Activated T-cell treated with anti-CD3 and anti-CD28 coated beads, Interleukin-2, amount 50 U/mL, for 72 hours (primary cell): ENCODE measurements around the gene MS4A6E. TPM values are rescaled to one million over a fixed set of nuclear protein-coding genes. Genes with fewer than 3 reads are reported as not detected.
"Not testable (repeated sequence)": the region's sequence is repeated elsewhere in the genome, so short reads cannot be mapped to it uniquely, and the experiment has no call there.

ENCODE experiments used
- ATAC-seq, 2 donors: fragments of 150-1000 bp; cut with Tn5 transposase; replicated peaks in 1 of 2; 2 replicates each; pipeline ENCODE4 v1.10.0; 2021; ENCODE audit warnings: moderate library complexity in 2 of 2, mild to moderate bottlenecking in 1 of 2
- DNase-seq, 2 donors: peaks; one replicate each; pipeline ENCODE4 v3.0.0; 2021 to 2022; ENCODE audit warnings: mixed read lengths in 1 of 2
- H3K27ac Mint-ChIP-seq: one replicate; pipeline ENCODE4 v1.8.0; 2022; ENCODE audit warnings: mild to moderate bottlenecking, moderate library complexity, mixed read lengths
- H3K27me3 Mint-ChIP-seq: one replicate; pipeline ENCODE4 v1.8.0; 2022; ENCODE audit warnings: low read depth, mixed read lengths
- H3K36me3 Mint-ChIP-seq, 2 donors: one replicate each; pipeline ENCODE4 v1.8.0; 2022; ENCODE audit warnings: mixed read lengths in 2 of 2, mild to moderate bottlenecking in 1 of 2; ENCODE audit not compliant: insufficient read depth in 2 of 2
- H3K4me1 Mint-ChIP-seq: one replicate; pipeline ENCODE4 v1.8.0; 2022; ENCODE audit warnings: low read depth, mixed read lengths
- H3K4me3 Mint-ChIP-seq, 2 donors: one replicate each; pipeline ENCODE4 v1.8.0; 2022; ENCODE audit warnings: mild to moderate bottlenecking in 2 of 2, mixed read lengths in 2 of 2, moderate library complexity in 2 of 2
- H3K9me3 Mint-ChIP-seq, 2 donors: one replicate each; pipeline ENCODE4 v1.8.0; 2022; ENCODE audit warnings: mixed read lengths in 2 of 2
- total RNA-seq, 2 donors: library from RNA; stranded (reverse); gene quantifications; one replicate each; pipeline ENCODE4 v1.2.3, GENCODE V29; 2022

MS4A6E gene, protein sequence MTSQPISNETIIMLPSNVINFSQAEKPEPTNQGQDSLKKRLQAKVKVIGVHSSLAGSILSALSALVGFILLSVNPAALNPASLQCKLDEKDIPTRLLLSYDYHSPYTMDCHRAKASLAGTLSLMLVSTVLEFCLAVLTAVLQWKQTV
- not detected for total RNA-seq

GRCh38 chr11:60326955-60327354 lies at the start of gene MS4A6E:
Gene MS4A6E, plus strand, starts transcription at chr11:60327255. Its CDS starts 7,641 bp downstream, at chr11:60334896.
- peaks cover 38% of the 10 kb centered on the region for H3K27me3 Mint-ChIP-seq
- peaks cover 11 to 12% of the 10 kb centered on the region in 2 donors for H3K9me3 Mint-ChIP-seq
- H3K36me3 Mint-ChIP-seq, result peaks cover 0 to 1% of the 10 kb centered on the region in 2 donors
- ATAC-seq, result no peak
- no peak for DNase-seq
- H3K27ac Mint-ChIP-seq, result no peak within 1 kb of the TSS
- H3K4me3 Mint-ChIP-seq, result no peak within 1 kb of the TSS
- no peaks in the 10 kb centered on the region for H3K4me1 Mint-ChIP-seq

DNA sequence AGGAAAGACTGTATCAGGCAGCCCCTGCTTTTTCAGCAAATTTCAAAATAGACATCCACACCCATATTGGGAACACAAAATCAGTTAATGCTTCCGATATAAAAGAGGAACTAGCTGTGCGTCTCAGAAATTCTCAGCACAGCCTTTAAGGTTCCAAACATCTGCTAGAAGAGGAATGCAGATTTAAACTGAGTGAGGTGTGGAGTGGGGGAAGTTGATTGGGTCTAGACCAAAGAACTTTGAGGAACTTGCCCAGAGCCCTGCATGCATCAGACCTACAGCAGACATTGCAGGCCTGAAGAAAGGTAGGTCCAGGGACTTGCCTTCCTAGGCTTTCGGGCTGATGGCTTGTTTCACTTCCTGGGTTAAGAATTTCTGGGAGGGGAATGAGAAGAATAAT lies 46.6 kb upstream of the MS4A6E start, which contains the start of gene MS4A4A:
MS4A4A (plus strand) TSS at position 255 of the 400 bp plus-strand sequence; CDS start at position 265, 10 bp downstream.
- Mint-ChIP-seq H3K36me3 (no peaks in the 10 kb centered on the region), H3K27ac (no peak within 1 kb of the TSS), H3K9me3 (peaks cover 0 to 2% of the 10 kb centered on the region in 2 donors), H3K4me3 (no peak within 1 kb of the TSS), H3K4me1 (no peaks in the 10 kb centered on the region), H3K27me3 (peaks cover 24% of the 10 kb centered on the region)
- ATAC-seq (no peak), DNase-seq (no peak)

DNA sequence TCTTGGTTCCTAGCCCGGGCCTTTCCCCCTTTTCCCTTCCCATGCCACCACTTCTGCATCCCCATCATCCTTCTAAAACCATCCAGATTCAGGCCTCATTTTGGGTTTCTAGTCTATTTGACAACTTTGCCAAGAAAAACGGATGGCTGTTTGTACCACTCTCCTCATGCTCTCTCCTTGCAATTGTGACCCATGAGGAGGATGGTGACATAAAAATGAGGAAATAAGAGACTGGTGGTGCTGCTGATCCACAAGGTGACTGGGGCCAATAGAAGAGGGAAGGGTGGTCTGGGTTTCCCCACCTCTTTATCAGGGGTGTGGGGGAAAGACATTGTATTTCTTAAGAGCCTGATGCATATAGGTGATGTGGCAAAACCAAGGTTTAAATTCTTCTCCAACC lies 45.6 kb upstream of the MS4A6E start:
- Mint-ChIP-seq H3K4me3 (no peak overlapping the region), H3K9me3 (peaks cover 0 to 2% of the 10 kb centered on the region in 2 donors), H3K27me3 (peaks cover 24% of the 10 kb centered on the region), H3K36me3 (no peaks in the 10 kb centered on the region), H3K4me1 (no peaks in the 10 kb centered on the region), H3K27ac (no peak overlapping the region)
- DNase-seq, result no peak
- ATAC-seq, result no peak

DNA sequence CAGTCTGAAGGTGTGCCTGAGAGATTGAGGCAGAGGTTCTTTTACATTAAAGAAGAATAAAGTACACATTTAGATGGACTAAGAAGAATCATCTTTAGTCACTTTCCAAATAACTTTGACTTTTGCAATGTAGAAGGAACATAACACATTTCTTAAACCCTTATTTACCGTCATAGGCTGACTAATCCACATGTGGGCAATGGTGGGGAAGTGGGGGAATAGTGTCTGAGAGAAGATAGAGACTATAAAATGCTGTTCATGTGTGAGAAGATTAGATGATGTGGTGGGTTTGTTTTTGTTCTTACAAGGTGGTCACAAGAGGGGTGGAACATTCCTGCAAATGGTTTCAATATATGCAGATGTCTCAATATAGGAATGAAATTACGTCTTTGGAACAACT lies 44.8 kb upstream of the MS4A6E start:
- no peaks in the 10 kb centered on the region for H3K36me3 Mint-ChIP-seq
- H3K27ac Mint-ChIP-seq, result no peak overlapping the region
- no peaks in the 10 kb centered on the region for H3K9me3 Mint-ChIP-seq
- DNase-seq (no peak), ATAC-seq (no peak)
- H3K27me3 Mint-ChIP-seq, result peaks cover 24% of the 10 kb centered on the region
- no peak overlapping the region for H3K4me3 Mint-ChIP-seq
- H3K4me1 Mint-ChIP-seq, result no peaks in the 10 kb centered on the region

GRCh38 chr11:60285411-60286126 lies 41.5 kb upstream of the MS4A6E start:
- Mint-ChIP-seq H3K27me3 (peaks cover 17% of the 10 kb centered on the region), H3K27ac (peak overlapping the region; percentile 7)
- H3K9me3 Mint-ChIP-seq, H3K4me3 Mint-ChIP-seq, DNase-seq, H3K4me1 Mint-ChIP-seq, ATAC-seq, H3K36me3 Mint-ChIP-seq: not testable (repeated sequence)

GRCh38 chr11:60288531-60288930 lies 38.5 kb upstream of the MS4A6E start:
- Mint-ChIP-seq H3K36me3 (no peaks in the 10 kb centered on the region), H3K27me3 (peaks cover 11% of the 10 kb centered on the region), H3K27ac (no peak overlapping the region), H3K9me3 (no peaks in the 10 kb centered on the region), H3K4me3 (no peak overlapping the region), H3K4me1 (no peaks in the 10 kb centered on the region)
- no peak for DNase-seq
- no peak for ATAC-seq

DNA sequence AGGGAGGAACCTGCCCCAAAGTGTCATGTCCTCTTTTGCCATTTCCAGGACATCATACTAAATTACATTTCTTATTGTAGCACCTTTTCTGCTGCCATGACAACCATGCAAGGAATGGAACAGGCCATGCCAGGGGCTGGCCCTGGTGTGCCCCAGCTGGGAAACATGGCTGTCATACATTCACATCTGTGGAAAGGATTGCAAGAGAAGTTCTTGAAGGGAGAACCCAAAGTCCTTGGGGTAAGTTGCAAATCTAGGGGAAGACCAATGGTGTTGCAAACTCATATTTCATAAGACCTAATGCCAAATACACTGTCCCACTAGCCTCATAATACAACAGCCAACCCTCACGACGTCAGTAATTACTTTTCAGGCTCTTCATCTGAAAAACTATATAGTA lies 34.9 kb upstream of the MS4A6E start:
- no peaks in the 10 kb centered on the region for H3K4me1 Mint-ChIP-seq
- H3K36me3 Mint-ChIP-seq, result no peaks in the 10 kb centered on the region
- H3K27ac Mint-ChIP-seq, result no peak overlapping the region
- H3K9me3 Mint-ChIP-seq, result no peaks in the 10 kb centered on the region
- H3K4me3 Mint-ChIP-seq, result no peak overlapping the region
- H3K27me3 Mint-ChIP-seq, result peaks cover 24% of the 10 kb centered on the region
- ATAC-seq, result no peak
- no peak for DNase-seq

- Mint-ChIP-seq H3K4me3 (no peak overlapping the region), H3K4me1 (no peaks in the 10 kb centered on the region), H3K27me3 (peaks cover 39% of the 10 kb centered on the region), H3K9me3 (no peaks in the 10 kb centered on the region), H3K27ac (no peak overlapping the region), H3K36me3 (no peaks in the 10 kb centered on the region)
- no peak for ATAC-seq
- DNase-seq, result no peak
These were observed 25.9 kb upstream of the MS4A6E start for GRCh38 chr11:60301178-60301577.

DNA sequence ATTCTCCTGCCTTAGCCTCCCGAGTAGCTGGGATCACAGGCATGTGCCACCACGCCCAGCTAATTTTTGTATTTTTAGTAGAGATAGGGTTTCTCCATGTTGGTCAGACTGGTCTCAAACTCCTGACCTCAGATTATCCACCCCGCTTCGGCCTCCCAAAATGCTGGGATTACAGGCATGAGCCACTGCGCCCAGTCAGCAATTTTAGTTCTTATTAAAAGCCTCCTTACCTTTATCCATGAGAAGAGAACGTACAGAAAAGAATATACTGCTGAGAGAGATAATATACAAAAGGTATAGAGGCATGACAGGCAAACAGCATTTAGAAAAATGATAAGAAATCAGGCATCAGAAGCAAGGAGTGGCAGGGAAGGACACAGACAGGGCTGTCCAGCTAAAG lies 25.2 kb upstream of the MS4A6E start:
- not testable (repeated sequence) for H3K4me3 Mint-ChIP-seq, DNase-seq, H3K9me3 Mint-ChIP-seq, ATAC-seq, H3K4me1 Mint-ChIP-seq, H3K27ac Mint-ChIP-seq, H3K36me3 Mint-ChIP-seq
- H3K27me3 Mint-ChIP-seq, result peaks cover 39% of the 10 kb centered on the region

GRCh38 chr11:60303661-60304060 lies 23.4 kb upstream of the MS4A6E start:
- no peak for ATAC-seq
- Mint-ChIP-seq H3K4me1 (peaks cover 22% of the 10 kb centered on the region), H3K9me3 (no peaks in the 10 kb centered on the region), H3K4me3 (no peak overlapping the region), H3K27ac (no peak overlapping the region), H3K36me3 (no peaks in the 10 kb centered on the region), H3K27me3 (peaks cover 37% of the 10 kb centered on the region)
- no peak for DNase-seq

GRCh38 chr11:60305906-60306619 lies 21.0 kb upstream of the MS4A6E start:
- Mint-ChIP-seq H3K4me1 (peaks cover 33% of the 10 kb centered on the region), H3K4me3 (no peak overlapping the region), H3K9me3 (no peaks in the 10 kb centered on the region), H3K27me3 (peaks cover 47% of the 10 kb centered on the region), H3K27ac (no peak overlapping the region), H3K36me3 (no peaks in the 10 kb centered on the region)
- ATAC-seq, result no peak
- DNase-seq, result no peak

DNA sequence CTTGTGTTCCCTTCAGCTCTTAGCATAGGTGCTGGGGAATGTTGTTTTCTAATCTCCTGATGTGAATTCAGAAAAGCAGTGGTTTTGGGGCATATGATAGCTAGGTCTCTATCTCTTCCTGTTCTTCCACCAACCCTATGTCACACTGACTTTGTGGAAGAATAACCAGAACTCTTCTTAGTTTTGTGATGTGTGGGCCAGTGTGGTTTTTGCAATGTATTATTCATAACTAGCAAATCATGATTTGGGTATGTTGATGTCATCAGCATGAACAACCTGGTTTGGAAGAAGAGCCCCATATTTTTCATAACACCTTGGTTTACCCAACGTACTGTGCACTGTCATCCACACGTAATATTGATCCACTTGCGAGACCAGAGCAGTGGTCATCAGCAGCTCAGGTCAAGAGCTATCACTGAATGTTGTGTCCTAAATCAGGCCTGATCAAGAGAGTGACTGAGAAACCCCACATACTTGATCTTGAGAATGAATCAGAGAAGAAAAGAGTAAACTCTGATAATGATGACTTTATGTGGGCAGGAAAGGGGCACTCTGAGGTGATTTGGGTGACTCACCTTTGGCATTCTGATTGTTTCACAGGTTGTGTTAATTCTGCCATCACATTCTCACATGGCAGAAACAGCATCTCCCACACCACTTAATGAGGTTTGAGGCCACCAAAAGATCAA lies 19.4 kb upstream of the MS4A6E start:
- peak; percentile 53 to 62 for DNase-seq
- ATAC-seq, result peak; percentile 87 to 90
- H3K4me3 Mint-ChIP-seq, result peak overlapping the region in 1 of 2 donors; percentile 38
- H3K27ac Mint-ChIP-seq, result peak overlapping the region; percentile 80
- H3K9me3 Mint-ChIP-seq, result no peaks in the 10 kb centered on the region
- no peaks in the 10 kb centered on the region for H3K36me3 Mint-ChIP-seq
- H3K27me3 Mint-ChIP-seq, result peaks cover 52% of the 10 kb centered on the region
- H3K4me1 Mint-ChIP-seq, result peaks cover 33% of the 10 kb centered on the region
